Esophagus muscularis mucosa (tissue), 4 donors: ENCODE data around the gene FAM240A.

Source experiments
- CTCF ChIP-seq, 3 experiments: fragments of 200-600 bp in 2 of 3; fragments of 450-650 bp in 1 of 3; sonication (generic) in 2 of 3; IDR thresholded peaks; one replicate each; pipeline ENCODE4 v1.5.1; 2017 to 2019; ENCODE audit warnings: antibody characterized with exemption in 3 of 3, mild to moderate bottlenecking in 2 of 3, moderate library complexity in 1 of 3
- EP300 ChIP-seq: sonication (generic); formaldehyde crosslinking; IDR thresholded peaks from one replicate; pipeline ENCODE4 v1.6.1; 2017; ENCODE audit warnings: antibody characterized with exemption
- POLR2A ChIP-seq: fragments of 450-650 bp; IDR thresholded peaks from one replicate; pipeline ENCODE4 v1.6.1; 2017; ENCODE audit warnings: antibody characterized with exemption, moderate library complexity, mild to moderate bottlenecking, low read depth

- TF ChIP-seq CTCF (IDR thresholded peaks at IDR 0.05) (no peak), POLR2A (no peak), EP300 (no peak)
Measured at GRCh38 chr3:46664188-46664970, 52.1 kb downstream of the FAM240A start.
